ENCODE measurements around the gene PAN3.

PAN3 gene

DNA sequence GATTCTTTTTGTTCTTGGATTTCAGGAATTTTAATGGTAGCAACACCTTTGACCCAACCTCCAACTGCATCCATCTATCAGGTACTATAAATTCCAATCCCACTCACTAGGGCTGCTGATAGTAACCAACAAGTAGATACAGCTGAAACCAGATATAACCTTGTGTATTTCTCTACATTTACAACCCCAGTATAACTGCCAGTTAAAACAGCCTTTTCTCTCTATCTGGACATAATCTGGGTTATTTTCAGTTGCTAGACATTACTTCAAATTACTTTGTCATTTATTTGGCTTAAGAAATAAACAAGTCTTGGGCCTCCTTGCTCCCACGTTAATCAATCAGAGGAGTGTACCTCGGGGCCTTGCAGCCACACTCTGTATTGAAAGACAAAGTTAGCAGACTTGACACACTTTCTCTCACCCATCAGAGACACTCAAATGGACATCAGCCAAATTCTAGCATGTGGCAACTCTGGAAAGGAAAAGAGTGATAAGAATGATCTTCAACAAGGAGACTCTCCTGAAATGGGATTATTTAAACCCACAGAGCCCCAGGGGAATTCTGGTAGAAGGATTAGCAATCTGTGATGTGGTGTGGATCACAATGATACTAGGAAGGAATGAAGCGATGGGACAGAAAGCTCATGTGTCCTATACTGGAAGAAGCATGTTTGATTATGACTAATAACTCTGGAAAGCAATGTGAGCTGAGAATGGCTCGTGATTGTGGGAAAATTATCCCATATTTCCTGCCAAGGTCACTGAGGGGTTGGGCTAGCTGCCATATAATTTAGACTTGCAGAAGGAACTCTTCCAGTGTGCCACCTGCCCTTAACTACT, 199.0 kb downstream of the PAN3 start:
- DNase-seq: no peak
- TF ChIP-seq GATA1 (IDR thresholded peaks at IDR 0.05; ENCODE audit: low read depth, low read length) (no peak), POLR2A (IDR thresholded peaks at IDR 0.05; ENCODE audit: low read length) (no peak)

DNA sequence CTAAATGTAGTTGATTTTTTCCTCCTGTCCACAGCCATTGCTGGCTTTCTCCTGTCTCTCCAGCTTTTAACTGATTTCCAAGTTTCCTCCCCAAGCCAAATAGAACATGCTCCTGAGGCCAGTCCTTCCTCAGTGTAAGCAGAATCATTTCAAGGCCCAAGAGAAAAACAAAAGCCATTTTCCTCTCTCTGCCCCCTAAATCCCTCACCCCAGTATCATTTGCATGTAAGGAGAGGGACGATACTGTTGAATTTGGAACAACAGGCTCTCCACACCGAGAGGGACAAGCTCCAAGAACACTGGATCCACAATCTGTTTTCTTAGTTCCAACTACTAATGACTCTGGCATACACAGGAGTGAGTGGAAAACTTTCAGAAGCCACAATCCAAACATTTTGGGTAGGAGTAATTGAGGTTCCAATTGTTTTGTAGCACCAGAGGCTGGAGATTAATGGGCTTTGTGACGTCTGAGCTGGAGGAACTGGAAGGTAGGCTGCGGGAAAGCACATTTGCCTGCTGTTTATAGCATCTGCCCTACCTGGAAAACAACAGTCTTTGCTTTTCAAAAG, 199.7 kb downstream of the PAN3 start:
- DNase-seq: no peak
- TF ChIP-seq POLR2A (IDR thresholded peaks at IDR 0.05; ENCODE audit: low read length) (no peak), GATA1 (IDR thresholded peaks at IDR 0.05; ENCODE audit: low read depth, low read length) (no peak)

DNA sequence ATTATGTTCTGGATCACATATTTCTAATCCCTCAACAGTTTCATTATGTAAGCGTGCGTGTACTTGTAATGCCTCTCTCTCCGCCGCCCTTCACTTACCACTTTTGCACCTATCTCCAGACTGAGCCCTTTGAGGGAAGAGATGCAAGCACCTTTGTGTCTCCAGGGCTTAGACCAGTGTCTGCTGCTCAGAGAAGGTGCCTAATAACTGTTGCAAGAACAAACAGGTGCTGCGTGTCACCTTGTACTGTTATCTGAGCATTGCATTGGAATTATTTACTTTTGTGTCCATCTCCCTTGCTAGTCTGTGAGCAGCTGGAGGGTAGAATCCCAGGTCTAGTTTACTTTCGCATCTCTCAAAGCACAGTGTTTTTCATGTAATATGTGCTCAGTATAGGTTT, 200.4 kb downstream of the PAN3 start:
- TF ChIP-seq POLR2A (IDR thresholded peaks at IDR 0.05; ENCODE audit: low read length) (no peak), GATA1 (IDR thresholded peaks at IDR 0.05; ENCODE audit: low read depth, low read length) (no peak)
- DNase-seq: no peak

DNA sequence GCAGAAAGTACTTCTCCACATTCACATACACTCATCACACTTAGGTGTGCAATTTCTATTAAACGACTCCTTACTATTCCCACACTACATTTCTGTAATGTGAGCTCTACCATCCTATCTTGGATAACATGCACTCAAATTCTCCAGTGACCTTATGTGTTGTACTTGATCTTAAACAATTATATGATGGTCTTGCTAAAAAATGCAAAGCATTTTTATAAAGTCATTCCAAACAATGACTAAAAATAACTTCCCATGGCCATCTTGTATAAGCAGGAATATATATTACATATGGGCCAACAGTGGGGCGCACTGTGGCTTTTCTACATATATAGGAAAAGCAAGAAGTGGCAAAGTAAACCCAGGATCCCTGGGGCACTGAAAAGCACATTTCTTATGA, 201.1 kb downstream of the PAN3 start:
- no peak for DNase-seq
- TF ChIP-seq GATA1 (IDR thresholded peaks at IDR 0.05; ENCODE audit: low read depth, low read length): no peak
- TF ChIP-seq POLR2A (IDR thresholded peaks at IDR 0.05; ENCODE audit: low read length): no peak

DNA sequence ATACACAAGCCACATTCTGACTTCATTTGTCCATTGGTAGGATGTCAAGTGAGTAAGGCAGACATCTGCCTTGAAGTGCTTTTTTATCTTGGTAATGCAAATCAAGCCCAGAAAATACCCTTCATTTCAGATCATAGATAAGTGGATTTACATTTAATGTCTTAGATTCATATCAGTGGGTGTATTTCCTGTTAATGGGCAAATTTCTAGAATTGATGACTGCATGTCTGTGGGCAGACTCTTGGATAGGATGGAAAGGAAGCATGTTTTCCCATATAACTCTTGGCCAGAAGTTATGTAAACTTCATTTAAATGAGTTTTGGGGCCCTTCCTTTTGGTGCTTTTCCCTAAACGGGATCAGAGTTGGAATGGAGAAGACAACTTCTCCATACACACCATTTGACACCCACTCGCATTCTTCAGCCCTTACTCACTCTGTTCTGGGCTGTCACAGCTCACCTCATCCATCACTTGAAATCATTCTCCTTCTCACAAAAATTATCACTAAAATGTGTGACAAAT, 202.0 kb downstream of the PAN3 start:
- no peak for DNase-seq
- TF ChIP-seq POLR2A (IDR thresholded peaks at IDR 0.05; ENCODE audit: low read length): no peak
- TF ChIP-seq GATA1 (IDR thresholded peaks at IDR 0.05; ENCODE audit: low read depth, low read length): no peak

DNA sequence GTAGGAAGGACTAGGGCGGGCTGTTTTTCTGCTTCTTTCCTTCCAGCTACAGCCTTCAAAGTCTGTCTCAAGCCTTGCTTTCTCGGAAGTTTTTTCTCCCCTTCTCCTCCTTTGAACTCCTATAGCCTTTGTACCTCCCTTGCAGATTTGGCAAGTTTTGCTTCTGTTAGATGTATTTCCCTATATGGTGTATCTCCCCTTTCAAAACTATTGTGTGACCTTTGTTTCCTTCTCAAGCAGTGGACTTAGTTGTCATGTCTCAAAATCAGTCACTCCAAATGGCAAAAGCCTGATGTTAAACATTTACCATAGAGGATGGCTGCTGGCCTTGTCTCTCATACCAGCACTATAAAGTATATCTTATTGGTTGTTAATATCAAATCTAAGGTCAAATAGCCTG, 203.9 kb downstream of the PAN3 start:
- TF ChIP-seq GATA1 (IDR thresholded peaks at IDR 0.05; ENCODE audit: low read depth, low read length): no peak
- no peak for TF ChIP-seq POLR2A (IDR thresholded peaks at IDR 0.05; ENCODE audit: low read length)
- DNase-seq: no peak

DNA sequence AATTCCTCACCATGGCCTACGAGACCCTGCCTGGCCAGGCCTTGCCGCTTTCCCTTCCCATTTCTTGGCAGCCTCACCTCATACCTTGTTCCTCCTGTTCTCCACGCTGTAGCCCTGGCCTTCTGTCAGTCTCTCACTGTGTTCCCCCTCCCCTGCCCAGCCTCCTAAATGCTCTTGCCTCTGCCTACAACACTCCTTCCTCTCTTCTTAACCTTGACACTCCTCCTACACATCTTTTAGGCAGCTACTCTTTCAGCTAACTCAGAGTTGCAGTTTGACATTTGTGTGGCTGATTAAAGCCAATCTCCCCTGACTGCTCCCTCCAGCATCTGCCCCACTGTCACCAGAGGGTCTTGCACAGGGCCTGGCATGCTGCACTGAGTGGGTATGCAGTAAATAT, 205.8 kb downstream of the PAN3 start:
- TF ChIP-seq GATA1 (IDR thresholded peaks at IDR 0.05; ENCODE audit: low read depth, low read length) (no peak), POLR2A (IDR thresholded peaks at IDR 0.05; ENCODE audit: low read length) (no peak)
- DNase-seq: no peak
